A673 (cell line): ENCODE measurements around the gene TEX26.

Experiments
- CTCF ChIP-seq: fragments of 300-800, 200-600 bp; sonication (generic); conservative IDR thresholded peaks from 2 replicates; pipeline ENCODE4 v1.5.1; 2017; ENCODE audit warnings: low read depth, mild to moderate bottlenecking, antibody characterized with exemption, low read length, moderate library complexity, mixed read lengths
- EZH2 ChIP-seq: fragments of 200-600 bp; sonication (generic); IDR thresholded peaks from 2 replicates; pipeline ENCODE4 v1.6.1; 2017; ENCODE audit warnings: borderline replicate concordance, low read depth, mild to moderate bottlenecking, mixed read lengths, antibody characterized with exemption, low read length; ENCODE audit not compliant: poor library complexity, severe bottlenecking

- TF ChIP-seq CTCF (no peak), EZH2 (no peak)
Measured at GRCh38 chr13:30925429-30925828, 7.0 kb upstream of the TEX26 start.
